Liver (tissue), 9 donors: Measurements from ENCODE around the gene EN2. TPM values are rescaled to one million over a fixed set of nuclear protein-coding genes. Genes with fewer than 3 reads are reported as not detected.

ENCODE experiments used
- DNase-seq: peaks from one replicate; pipeline ENCODE4 v3.0.0-alpha.2; 2017; ENCODE audit warnings: low spot score
- H3K27ac ChIP-seq, 2 donors: one replicate each; pipeline ENCODE4 v1.7.0; 2013; ENCODE audit warnings: inconsistent platforms in 2 of 2, low read length in 2 of 2, control low read depth in 1 of 2, low read depth in 1 of 2, mild to moderate bottlenecking in 1 of 2
- H3K27me3 ChIP-seq, 4 donors: one replicate each; pipeline versions ENCODE4 v1.6.1 to v1.7.0; 2013; ENCODE audit warnings: low read length in 3 of 4, inconsistent platforms in 1 of 4, mild to moderate bottlenecking in 1 of 4, moderate library complexity in 1 of 4; ENCODE audit not compliant: control insufficient read depth in 4 of 4, insufficient read depth in 4 of 4
- H3K36me3 ChIP-seq, 4 donors: one replicate each; pipeline versions ENCODE4 v1.6.1 to v1.7.0; 2013; ENCODE audit warnings: low read length in 3 of 4, mild to moderate bottlenecking in 3 of 4, low read depth in 1 of 4, moderate library complexity in 1 of 4; ENCODE audit not compliant: control insufficient read depth in 4 of 4, insufficient read depth in 3 of 4
- H3K4me1 ChIP-seq, 4 donors: one replicate each; pipeline versions ENCODE4 v1.6.1 to v1.7.0; 2013; ENCODE audit warnings: low read length in 3 of 4, mild to moderate bottlenecking in 3 of 4, moderate library complexity in 1 of 4; ENCODE audit not compliant: control insufficient read depth in 4 of 4, insufficient read depth in 4 of 4
- H3K4me3 ChIP-seq, 3 donors: one replicate each; pipeline versions ENCODE4 v1.6.1 to v1.7.0; 2013; ENCODE audit warnings: low read length in 3 of 3, control low read depth in 1 of 3, low read depth in 1 of 3, mild to moderate bottlenecking in 1 of 3
- H3K9ac ChIP-seq, 2 donors: one replicate each; pipeline ENCODE4 v1.7.0; 2013; ENCODE audit warnings: low read length in 2 of 2, mild to moderate bottlenecking in 2 of 2, moderate library complexity in 2 of 2, control low read depth in 1 of 2, low read depth in 1 of 2
- H3K9me3 ChIP-seq, 4 donors: one replicate each; pipeline versions ENCODE4 v1.6.1 to v1.7.0; 2013; ENCODE audit warnings: low read length in 3 of 4; ENCODE audit not compliant: control insufficient read depth in 4 of 4
- CTCF ChIP-seq: fragments of 150-350 bp; IDR thresholded peaks from 2 replicates; pipeline ENCODE4 v1.5.1; 2017; ENCODE audit warnings: improper control_type of control experiment, low read depth, low read length; ENCODE audit not compliant: missing input control
- EGR1 ChIP-seq, 2 donors: IDR thresholded peaks; 2 replicates each; pipeline ENCODE4 v1.6.1; 2016 to 2018; ENCODE audit warnings: antibody characterized with exemption in 2 of 2, low read depth in 2 of 2
- FOXA1 ChIP-seq: IDR thresholded peaks from 2 replicates; pipeline ENCODE4 v1.6.1; 2016; ENCODE audit warnings: antibody characterized with exemption
- FOXA2 ChIP-seq: IDR thresholded peaks from 2 replicates; pipeline ENCODE4 v1.6.1; 2016; ENCODE audit warnings: antibody characterized with exemption
- GABPA ChIP-seq, 2 donors: IDR thresholded peaks in 1 of 2; conservative IDR thresholded peaks in 1 of 2; 2 replicates each; pipeline ENCODE4 v1.6.1; 2016; ENCODE audit warnings: antibody characterized with exemption in 2 of 2, mild to moderate bottlenecking in 1 of 2, moderate library complexity in 1 of 2
- HNF4A ChIP-seq, 2 donors: conservative IDR thresholded peaks; 2 replicates each; pipeline ENCODE4 v1.6.1; 2016; ENCODE audit warnings: antibody characterized with exemption in 2 of 2, mild to moderate bottlenecking in 2 of 2
- HNF4G ChIP-seq: IDR thresholded peaks from 2 replicates; pipeline ENCODE4 v1.6.1; 2016; ENCODE audit warnings: antibody characterized with exemption
- JUND ChIP-seq, 2 donors: IDR thresholded peaks; 2 replicates each; pipeline ENCODE4 v1.6.1; 2016; ENCODE audit warnings: antibody characterized with exemption in 2 of 2
- NR2F2 ChIP-seq: IDR thresholded peaks from 2 replicates; pipeline ENCODE4 v1.6.1; 2016; ENCODE audit warnings: antibody characterized with exemption
- RAD21 ChIP-seq, 2 donors: IDR thresholded peaks; 2 replicates each; pipeline ENCODE4 v1.6.1; 2016; ENCODE audit warnings: antibody characterized with exemption in 2 of 2, mild to moderate bottlenecking in 2 of 2
- RXRA ChIP-seq, 2 donors: IDR thresholded peaks; 2 replicates each; pipeline ENCODE4 v1.6.1; 2017 to 2018; ENCODE audit warnings: antibody characterized with exemption in 2 of 2, mild to moderate bottlenecking in 1 of 2
- SP1 ChIP-seq: IDR thresholded peaks from 2 replicates; pipeline ENCODE4 v1.6.1; 2018; ENCODE audit warnings: antibody characterized with exemption, mild to moderate bottlenecking
- TAF1 ChIP-seq: conservative IDR thresholded peaks from 2 replicates; pipeline ENCODE4 v1.6.1; 2016; ENCODE audit warnings: antibody characterized with exemption, mild to moderate bottlenecking
- YY1 ChIP-seq: IDR thresholded peaks from 2 replicates; pipeline ENCODE4 v1.6.1; 2016; ENCODE audit warnings: antibody characterized with exemption, mild to moderate bottlenecking
- WGBS: extraction: QIAGEN DNeasy Blood & Tissue Kit; methylation state at CpG from one replicate; pipeline ENCODE4 v1.1.7; 2013; 5-methylcytosine and 5-hydroxymethylcytosine counted together
- polyA plus RNA-seq, 2 donors: library from polyadenylated mRNA; stranded (reverse) in 1 of 2; unstranded in 1 of 2; fragments of 200-250 nt in 1 of 2; fragments of >200 nt in 1 of 2; fragmentation: Nextera tagmentation in 1 of 2; extraction: Ambion mirVana in 1 of 2; gene quantifications; one replicate each; pipeline versions ENCODE4 v1.2.1 to v1.2.3, GENCODE V29; 2013 to 2015
- total RNA-seq, 2 donors: library from RNA; depleted of rRNA; stranded (reverse); fragments of >200 nt; gene quantifications; one replicate each; pipeline ENCODE4 v1.2.3, GENCODE V29; 2014
- TF ChIP-seq, protein P1 (sequence below): IDR thresholded peaks from 2 replicates; pipeline ENCODE4 v1.6.1; 2016; ENCODE audit warnings: antibody characterized with exemption
- TF ChIP-seq, protein P2 (sequence below): IDR thresholded peaks from 2 replicates; pipeline ENCODE4 v1.6.1; 2016; ENCODE audit warnings: antibody characterized with exemption
- TF ChIP-seq, protein P3 (sequence below): IDR thresholded peaks from 2 replicates; pipeline ENCODE4 v1.6.1; 2016; ENCODE audit warnings: antibody characterized with exemption
- TF ChIP-seq, protein P4 (sequence below): IDR thresholded peaks from 2 replicates; pipeline ENCODE4 v1.6.1; 2016; ENCODE audit warnings: antibody characterized with exemption, mild to moderate bottlenecking
- donor health status: healthy.
- donor health status: healthy.
- donor health status: healthy.
- donor health status: healthy.
- donor health status: healthy.

Gene EN2
- total and polyA plus RNA-seq, 4 donors = under 0.01 TPM; not detected in 3

DNA sequence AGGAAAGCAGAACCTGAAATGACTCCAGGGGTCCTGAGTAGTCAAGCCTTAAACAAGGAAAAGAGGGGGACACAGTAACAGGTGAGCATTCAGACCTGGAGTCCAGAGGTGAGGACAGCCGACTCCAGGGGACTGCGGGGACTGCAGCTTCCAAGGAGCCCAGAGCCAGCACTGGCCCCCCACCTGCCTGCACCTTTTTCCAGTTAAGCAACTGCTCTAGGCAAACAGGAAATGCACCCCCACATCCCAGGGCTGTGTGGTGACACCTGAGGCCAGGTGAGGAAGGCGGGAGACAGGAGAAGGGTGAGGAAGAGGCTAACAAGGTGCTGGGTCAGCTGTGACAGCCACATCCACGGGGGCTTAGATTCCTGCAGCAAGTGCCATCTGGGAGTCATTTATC is 20.1 kb upstream of the EN2 start (continued):
- TF ChIP-seq, protein P1, sequence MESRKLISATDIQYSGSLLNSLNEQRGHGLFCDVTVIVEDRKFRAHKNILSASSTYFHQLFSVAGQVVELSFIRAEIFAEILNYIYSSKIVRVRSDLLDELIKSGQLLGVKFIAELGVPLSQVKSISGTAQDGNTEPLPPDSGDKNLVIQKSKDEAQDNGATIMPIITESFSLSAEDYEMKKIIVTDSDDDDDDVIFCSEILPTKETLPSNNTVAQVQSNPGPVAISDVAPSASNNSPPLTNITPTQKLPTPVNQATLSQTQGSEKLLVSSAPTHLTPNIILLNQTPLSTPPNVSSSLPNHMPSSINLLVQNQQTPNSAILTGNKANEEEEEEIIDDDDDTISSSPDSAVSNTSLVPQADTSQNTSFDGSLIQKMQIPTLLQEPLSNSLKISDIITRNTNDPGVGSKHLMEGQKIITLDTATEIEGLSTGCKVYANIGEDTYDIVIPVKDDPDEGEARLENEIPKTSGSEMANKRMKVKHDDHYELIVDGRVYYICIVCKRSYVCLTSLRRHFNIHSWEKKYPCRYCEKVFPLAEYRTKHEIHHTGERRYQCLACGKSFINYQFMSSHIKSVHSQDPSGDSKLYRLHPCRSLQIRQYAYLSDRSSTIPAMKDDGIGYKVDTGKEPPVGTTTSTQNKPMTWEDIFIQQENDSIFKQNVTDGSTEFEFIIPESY = no peak
- no peak for TF ChIP-seq JUND (IDR thresholded peaks at IDR 0.05)
- no peak for TF ChIP-seq TAF1
- TF ChIP-seq CTCF = no peak

DNA sequence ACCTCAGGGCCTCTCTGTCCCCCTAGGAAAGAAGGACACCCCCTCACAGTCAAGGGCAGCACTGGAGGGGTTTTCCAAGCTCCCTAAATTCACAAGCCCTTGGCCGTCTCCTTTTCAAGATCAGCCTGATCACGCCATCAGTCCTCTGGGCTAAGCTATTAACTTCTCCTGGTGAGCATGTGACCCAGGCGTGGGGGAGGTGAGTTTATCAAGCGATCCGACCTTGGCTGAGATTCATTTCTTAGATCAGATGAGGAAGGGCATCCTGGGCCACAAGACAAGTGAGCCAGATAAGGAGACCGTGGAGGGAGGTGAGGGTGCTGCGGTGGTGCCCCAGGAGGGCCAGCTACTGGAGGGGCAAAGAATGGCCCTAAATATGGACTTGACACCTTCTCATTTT is 19.2 kb upstream of the EN2 start:
- Histone ChIP-seq H3K4me3 (no peak overlapping the region), H3K9me3 (no peaks in the 10 kb centered on the region), H3K36me3 (no peaks in the 10 kb centered on the region), H3K27me3 (peaks cover 2 to 15% (median 4%) of the 10 kb centered on the region in 4 donors), H3K27ac (no peak overlapping the region), H3K4me1 (no peaks in the 10 kb centered on the region), H3K9ac (no peak overlapping the region)
- DNase-seq = no peak
- 48% methylated on average over 7 of the region's 7 CpGs for WGBS
- TF ChIP-seq CTCF = no peak
- no peak for TF ChIP-seq RXRA (IDR thresholded peaks at IDR 0.05)
- TF ChIP-seq NR2F2 = no peak
- TF ChIP-seq, protein P2, sequence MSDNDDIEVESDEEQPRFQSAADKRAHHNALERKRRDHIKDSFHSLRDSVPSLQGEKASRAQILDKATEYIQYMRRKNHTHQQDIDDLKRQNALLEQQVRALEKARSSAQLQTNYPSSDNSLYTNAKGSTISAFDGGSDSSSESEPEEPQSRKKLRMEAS = no peak
- TF ChIP-seq HNF4G = no peak
- no peak for TF ChIP-seq RAD21 (IDR thresholded peaks at IDR 0.05)
- no peak for TF ChIP-seq YY1
- TF ChIP-seq, protein P1 = no peak
- no peak for TF ChIP-seq FOXA1
- TF ChIP-seq, protein P3, sequence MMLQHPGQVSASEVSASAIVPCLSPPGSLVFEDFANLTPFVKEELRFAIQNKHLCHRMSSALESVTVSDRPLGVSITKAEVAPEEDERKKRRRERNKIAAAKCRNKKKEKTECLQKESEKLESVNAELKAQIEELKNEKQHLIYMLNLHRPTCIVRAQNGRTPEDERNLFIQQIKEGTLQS = no peak
- no peak for TF ChIP-seq HNF4A (conservative IDR thresholded peaks at IDR 0.05)
- no peak for TF ChIP-seq SP1
- TF ChIP-seq EGR1 (IDR thresholded peaks at IDR 0.05; ENCODE audit: low read depth in 2 of 2) = no peak
- TF ChIP-seq GABPA (IDR thresholded peaks at IDR 0.05 in 1 of 2, conservative IDR thresholded peaks at IDR 0.05 in 1 of 2) = no peak
- TF ChIP-seq, protein P4, sequence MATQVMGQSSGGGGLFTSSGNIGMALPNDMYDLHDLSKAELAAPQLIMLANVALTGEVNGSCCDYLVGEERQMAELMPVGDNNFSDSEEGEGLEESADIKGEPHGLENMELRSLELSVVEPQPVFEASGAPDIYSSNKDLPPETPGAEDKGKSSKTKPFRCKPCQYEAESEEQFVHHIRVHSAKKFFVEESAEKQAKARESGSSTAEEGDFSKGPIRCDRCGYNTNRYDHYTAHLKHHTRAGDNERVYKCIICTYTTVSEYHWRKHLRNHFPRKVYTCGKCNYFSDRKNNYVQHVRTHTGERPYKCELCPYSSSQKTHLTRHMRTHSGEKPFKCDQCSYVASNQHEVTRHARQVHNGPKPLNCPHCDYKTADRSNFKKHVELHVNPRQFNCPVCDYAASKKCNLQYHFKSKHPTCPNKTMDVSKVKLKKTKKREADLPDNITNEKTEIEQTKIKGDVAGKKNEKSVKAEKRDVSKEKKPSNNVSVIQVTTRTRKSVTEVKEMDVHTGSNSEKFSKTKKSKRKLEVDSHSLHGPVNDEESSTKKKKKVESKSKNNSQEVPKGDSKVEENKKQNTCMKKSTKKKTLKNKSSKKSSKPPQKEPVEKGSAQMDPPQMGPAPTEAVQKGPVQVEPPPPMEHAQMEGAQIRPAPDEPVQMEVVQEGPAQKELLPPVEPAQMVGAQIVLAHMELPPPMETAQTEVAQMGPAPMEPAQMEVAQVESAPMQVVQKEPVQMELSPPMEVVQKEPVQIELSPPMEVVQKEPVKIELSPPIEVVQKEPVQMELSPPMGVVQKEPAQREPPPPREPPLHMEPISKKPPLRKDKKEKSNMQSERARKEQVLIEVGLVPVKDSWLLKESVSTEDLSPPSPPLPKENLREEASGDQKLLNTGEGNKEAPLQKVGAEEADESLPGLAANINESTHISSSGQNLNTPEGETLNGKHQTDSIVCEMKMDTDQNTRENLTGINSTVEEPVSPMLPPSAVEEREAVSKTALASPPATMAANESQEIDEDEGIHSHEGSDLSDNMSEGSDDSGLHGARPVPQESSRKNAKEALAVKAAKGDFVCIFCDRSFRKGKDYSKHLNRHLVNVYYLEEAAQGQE = no peak
- no peak for TF ChIP-seq JUND (IDR thresholded peaks at IDR 0.05)
- TF ChIP-seq FOXA2 = no peak
- TF ChIP-seq TAF1 = no peak
